Natural killer cell (primary cell): Measurements from ENCODE around the gene MTRR. TPM values are rescaled to one million over a fixed set of nuclear protein-coding genes. Genes with fewer than 3 reads are reported as not detected.

ENCODE experiments used
- ATAC-seq, 3 donors: fragments of 150-1000 bp in 2 of 3; fragments of 200-7000 bp in 1 of 3; cut with Tn5 transposase; 1 replicate in 1 of 3; 2 replicates in 2 of 3; pipeline ENCODE4 v1.10.0; 2021; ENCODE audit warnings: mild to moderate bottlenecking in 2 of 3, moderate library complexity in 2 of 3
- DNase-seq, 2 donors: peaks; one replicate each; pipeline versions ENCODE4 v3.0.0 to v3.0.0-alpha.2; 2013 to 2021; ENCODE audit warnings: mixed read lengths in 1 of 2
- H3K27ac ChIP-seq: one replicate; pipeline ENCODE4 v1.5.1; 2013; ENCODE audit warnings: mild to moderate bottlenecking, low read length
- H3K27me3 ChIP-seq: one replicate; pipeline ENCODE4 v1.6.1; 2013; ENCODE audit warnings: low read length; ENCODE audit not compliant: control insufficient read depth, insufficient read depth
- H3K36me3 ChIP-seq: one replicate; pipeline ENCODE4 v1.6.1; 2013; ENCODE audit warnings: low read length; ENCODE audit not compliant: control insufficient read depth, insufficient read depth
- H3K4me1 ChIP-seq: one replicate; pipeline ENCODE4 v1.6.1; 2013; ENCODE audit warnings: low read length; ENCODE audit not compliant: control insufficient read depth, insufficient read depth
- H3K4me3 ChIP-seq: one replicate; pipeline ENCODE4 v1.5.1; 2013; ENCODE audit warnings: low read length
- H3K9me3 ChIP-seq: one replicate; pipeline ENCODE4 v1.6.1; 2013; ENCODE audit warnings: low read length; ENCODE audit not compliant: control insufficient read depth, insufficient read depth
- H3K27ac Mint-ChIP-seq, 2 donors: one replicate each; pipeline ENCODE4 v1.8.0; 2022; ENCODE audit warnings: mild to moderate bottlenecking in 2 of 2, mixed read lengths in 2 of 2, moderate library complexity in 1 of 2
- H3K27me3 Mint-ChIP-seq, 2 donors: one replicate each; pipeline ENCODE4 v1.8.0; 2022; ENCODE audit warnings: low read depth in 2 of 2, mixed read lengths in 2 of 2
- H3K36me3 Mint-ChIP-seq: one replicate; pipeline ENCODE4 v1.8.0; 2022; ENCODE audit warnings: mixed read lengths
- H3K4me1 Mint-ChIP-seq, 2 donors: one replicate each; pipeline ENCODE4 v1.8.0; 2022; ENCODE audit warnings: mixed read lengths in 2 of 2
- H3K4me3 Mint-ChIP-seq: one replicate; pipeline ENCODE4 v1.8.0; 2022; ENCODE audit warnings: mild to moderate bottlenecking, moderate library complexity, mixed read lengths
- H3K9me3 Mint-ChIP-seq, 2 donors: one replicate each; pipeline ENCODE4 v1.8.0; 2022; ENCODE audit warnings: mixed read lengths in 2 of 2
- WGBS: methylation state at CpG from one replicate; pipeline ENCODE4 v1.1.7; 2013; ENCODE audit warnings: missing lambda C conversion rate; ENCODE audit not compliant: insufficient coverage; 5-methylcytosine and 5-hydroxymethylcytosine counted together
- intact Hi-C: fragments of 100-400 bp; cut with micrococcal nuclease; formaldehyde crosslinking; loops from one replicate; pipeline ENCODE4 v1.14.2; 2022
- total RNA-seq, 4 donors: library from RNA; stranded (reverse); fragments of 120-200 nt in 1 of 4; gene quantifications; one replicate each; pipeline versions ENCODE4 v1.2.3 to v1.2.4, GENCODE V29; 2013 to 2022
- TF ChIP-seq, protein P1 (sequence below): fragments of 200-600 bp; IDR thresholded peaks from one replicate; pipeline ENCODE4 v1.8.0; 2022; ENCODE audit warnings: antibody characterized with exemption

Gene MTRR
- total RNA-seq, 3 donors from 2014 or later (not counting 1 experiment from before 2014, with no cell fraction given), result 55.7 to 78.4 (median 69.9) TPM

DNA sequence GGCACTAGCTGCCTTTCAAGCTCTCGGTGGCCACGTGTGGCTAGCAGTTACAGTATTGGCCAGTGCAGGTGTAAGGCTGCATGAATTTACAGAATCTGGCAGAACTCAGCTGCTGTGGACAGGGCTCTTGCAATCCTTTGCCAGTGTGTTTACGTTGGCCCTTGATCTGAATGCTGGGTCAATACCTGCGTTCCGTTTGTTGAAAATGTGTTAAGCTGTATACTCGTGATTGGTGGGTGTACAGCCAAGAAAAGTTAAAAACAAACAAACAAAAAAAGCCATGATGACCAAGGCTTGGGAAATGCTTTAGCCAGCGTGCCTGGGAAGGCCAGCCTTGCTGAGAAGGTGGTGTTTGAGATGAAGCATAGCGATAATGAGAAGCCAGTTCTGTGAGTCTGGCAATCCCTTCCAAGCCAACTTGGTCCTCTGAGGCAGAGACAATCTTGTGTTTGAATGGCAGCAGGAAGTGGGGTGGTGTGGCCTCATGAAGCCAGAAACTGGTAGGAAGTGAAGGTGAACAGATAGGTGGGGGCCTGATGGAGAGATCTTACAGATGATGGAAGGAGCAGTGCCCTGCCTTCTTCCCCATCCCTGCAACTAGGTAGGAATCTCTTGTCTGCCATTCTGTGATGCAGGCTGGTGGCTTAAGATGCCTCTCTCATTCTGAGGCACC is 17.2 kb upstream of the MTRR start:
- H3K4me3 Mint-ChIP-seq, result peak overlapping the region; percentile 87
- H3K27ac Mint-ChIP-seq, result peak overlapping the region; percentile 78
- H3K9me3 Mint-ChIP-seq, result no peaks in the 10 kb centered on the region
- DNase-seq, result peak in 1 of 2 donors; percentile 15
- no peak for ATAC-seq
- H3K36me3 Mint-ChIP-seq, result no peaks in the 10 kb centered on the region
- WGBS, result 89% methylated on average over 8 of the region's 8 CpGs
- Histone ChIP-seq H3K27me3 (peaks cover 10% of the 10 kb centered on the region), H3K36me3 (no peaks in the 10 kb centered on the region), H3K4me3 (no peak overlapping the region), H3K9me3 (no peaks in the 10 kb centered on the region), H3K27ac (no peak overlapping the region), H3K4me1 (peaks cover 25% of the 10 kb centered on the region)
- intact Hi-C loops, result no loop called here
- H3K4me1 Mint-ChIP-seq, result peaks cover 15 to 34% of the 10 kb centered on the region in 2 donors
- peaks cover 0 to 8% of the 10 kb centered on the region in 2 donors for H3K27me3 Mint-ChIP-seq
- TF ChIP-seq, protein P1, sequence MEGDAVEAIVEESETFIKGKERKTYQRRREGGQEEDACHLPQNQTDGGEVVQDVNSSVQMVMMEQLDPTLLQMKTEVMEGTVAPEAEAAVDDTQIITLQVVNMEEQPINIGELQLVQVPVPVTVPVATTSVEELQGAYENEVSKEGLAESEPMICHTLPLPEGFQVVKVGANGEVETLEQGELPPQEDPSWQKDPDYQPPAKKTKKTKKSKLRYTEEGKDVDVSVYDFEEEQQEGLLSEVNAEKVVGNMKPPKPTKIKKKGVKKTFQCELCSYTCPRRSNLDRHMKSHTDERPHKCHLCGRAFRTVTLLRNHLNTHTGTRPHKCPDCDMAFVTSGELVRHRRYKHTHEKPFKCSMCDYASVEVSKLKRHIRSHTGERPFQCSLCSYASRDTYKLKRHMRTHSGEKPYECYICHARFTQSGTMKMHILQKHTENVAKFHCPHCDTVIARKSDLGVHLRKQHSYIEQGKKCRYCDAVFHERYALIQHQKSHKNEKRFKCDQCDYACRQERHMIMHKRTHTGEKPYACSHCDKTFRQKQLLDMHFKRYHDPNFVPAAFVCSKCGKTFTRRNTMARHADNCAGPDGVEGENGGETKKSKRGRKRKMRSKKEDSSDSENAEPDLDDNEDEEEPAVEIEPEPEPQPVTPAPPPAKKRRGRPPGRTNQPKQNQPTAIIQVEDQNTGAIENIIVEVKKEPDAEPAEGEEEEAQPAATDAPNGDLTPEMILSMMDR, result no peak

DNA sequence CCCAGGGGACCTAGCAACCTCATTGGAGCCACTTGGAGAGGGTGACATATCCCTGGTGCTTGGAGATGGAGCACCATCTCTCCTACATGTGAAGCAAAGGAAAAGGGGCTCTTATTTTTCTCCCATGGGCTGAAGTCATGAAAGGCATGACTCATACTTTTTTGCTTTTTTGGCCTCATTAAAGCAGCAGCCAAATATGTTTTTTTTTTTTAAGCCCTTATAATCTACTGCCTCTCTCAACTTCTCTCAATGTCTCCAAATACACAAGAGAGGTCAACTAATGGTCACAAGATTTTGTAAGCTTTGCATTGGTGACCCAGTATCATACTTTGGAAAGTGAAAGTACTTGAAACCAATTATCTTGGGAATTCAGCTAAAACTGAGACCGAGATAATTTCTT is 16.4 kb upstream of the MTRR start:
- ATAC-seq (no peak), DNase-seq (no peak)
- no peaks in the 10 kb centered on the region for H3K9me3 ChIP-seq
- intact Hi-C loops, result no loop called here
- H3K4me3 Mint-ChIP-seq, result peak overlapping the region; percentile 87
- H3K9me3 Mint-ChIP-seq, result no peaks in the 10 kb centered on the region
- H3K27ac ChIP-seq, result no peak overlapping the region
- 78% methylated on average over 1 of the region's 1 CpG for WGBS
- H3K27ac Mint-ChIP-seq, result peak overlapping the region in 1 of 2 donors; percentile 78
- H3K4me1 ChIP-seq, result peaks cover 25% of the 10 kb centered on the region
- peaks cover 0 to 8% of the 10 kb centered on the region in 2 donors for H3K27me3 Mint-ChIP-seq
- no peak overlapping the region for H3K4me3 ChIP-seq
- H3K27me3 ChIP-seq, result peaks cover 10% of the 10 kb centered on the region
- peaks cover 15 to 37% of the 10 kb centered on the region in 2 donors for H3K4me1 Mint-ChIP-seq
- TF ChIP-seq, protein P1, result no peak
- no peaks in the 10 kb centered on the region for H3K36me3 ChIP-seq
- H3K36me3 Mint-ChIP-seq, result no peaks in the 10 kb centered on the region

DNA sequence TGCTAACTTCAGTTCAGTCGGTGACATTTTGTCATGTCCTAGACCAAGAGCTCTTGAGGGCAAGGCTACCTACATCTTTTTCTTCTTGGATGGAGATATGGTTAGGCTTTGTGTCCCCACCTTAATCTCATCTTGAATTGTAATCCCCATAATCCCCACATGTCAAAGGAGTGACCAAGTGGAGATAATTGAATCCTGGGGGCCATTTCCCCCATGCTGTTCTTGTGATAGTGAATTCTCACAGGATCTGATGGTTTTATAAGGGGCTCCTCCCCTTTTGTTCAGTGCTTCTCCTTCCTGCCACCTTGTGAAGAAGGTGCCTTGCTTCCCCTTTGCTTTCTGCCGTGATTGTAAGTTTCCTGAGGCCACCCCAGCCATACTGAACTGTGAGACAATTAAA is 16.0 kb upstream of the MTRR start:
- DNase-seq (no peak), ATAC-seq (no peak)
- H3K27me3 Mint-ChIP-seq, result peaks cover 0 to 8% of the 10 kb centered on the region in 2 donors
- TF ChIP-seq, protein P1, result no peak
- H3K4me1 Mint-ChIP-seq, result peaks cover 15 to 37% of the 10 kb centered on the region in 2 donors
- peak overlapping the region in 1 of 2 donors; percentile 78 for H3K27ac Mint-ChIP-seq
- WGBS, result 73% methylated on average over 2 of the region's 2 CpGs
- peaks cover 10% of the 10 kb centered on the region for H3K27me3 ChIP-seq
- H3K27ac ChIP-seq, result no peak overlapping the region
- no peak overlapping the region for H3K4me3 ChIP-seq
- no peaks in the 10 kb centered on the region for H3K9me3 Mint-ChIP-seq
- peaks cover 25% of the 10 kb centered on the region for H3K4me1 ChIP-seq
- H3K9me3 ChIP-seq, result no peaks in the 10 kb centered on the region
- no peaks in the 10 kb centered on the region for H3K36me3 Mint-ChIP-seq
- no peak overlapping the region for H3K4me3 Mint-ChIP-seq
- H3K36me3 ChIP-seq, result no peaks in the 10 kb centered on the region
- intact Hi-C loops, result no loop called here

DNA sequence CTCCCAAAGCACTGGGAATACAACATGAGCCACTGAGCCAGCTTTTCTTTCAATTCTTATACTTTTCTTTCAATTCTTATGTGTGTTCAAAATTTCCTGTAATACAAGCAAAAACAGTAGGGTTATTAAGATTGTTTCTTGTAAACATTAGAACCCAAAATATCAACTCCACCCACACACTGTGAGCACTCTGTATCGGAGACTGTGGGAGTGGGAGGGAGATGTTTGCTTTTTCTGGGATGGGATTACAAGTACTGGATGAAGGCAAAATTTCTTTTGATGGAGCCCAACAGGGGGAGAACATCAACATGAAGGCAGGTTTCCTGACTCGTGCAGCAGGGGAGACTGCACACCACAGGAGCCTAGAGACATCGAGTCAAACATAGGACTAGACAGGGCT is 13.3 kb upstream of the MTRR start:
- H3K9me3 Mint-ChIP-seq, result no peaks in the 10 kb centered on the region
- no peak overlapping the region for H3K27ac Mint-ChIP-seq
- peaks cover 18% of the 10 kb centered on the region for H3K36me3 Mint-ChIP-seq
- no peak overlapping the region for H3K4me3 Mint-ChIP-seq
- DNase-seq (no peak), ATAC-seq (no peak)
- TF ChIP-seq, protein P1, result no peak
- peaks cover 15% of the 10 kb centered on the region for H3K36me3 ChIP-seq
- H3K27me3 ChIP-seq, result peaks cover 2% of the 10 kb centered on the region
- peaks cover 14% of the 10 kb centered on the region for H3K4me1 ChIP-seq
- H3K27ac ChIP-seq, result no peak overlapping the region
- WGBS, result 88% methylated on average over 3 of the region's 3 CpGs
- H3K9me3 ChIP-seq, result no peaks in the 10 kb centered on the region
- no peak overlapping the region for H3K4me3 ChIP-seq
- no peaks in the 10 kb centered on the region for H3K27me3 Mint-ChIP-seq
- H3K4me1 Mint-ChIP-seq, result peaks cover 15 to 27% of the 10 kb centered on the region in 2 donors
- intact Hi-C loops, result no loop called here
